HepG2 (cell line): ENCODE results near the gene MIB1. TPM values are rescaled to one million over a fixed set of nuclear protein-coding genes. Genes with fewer than 3 reads are reported as not detected.

Experiments used
- ATAC-seq: fragments of 200-7000 bp; cut with Tn5 transposase; 3 replicates; pipeline ENCODE4 v1.9.1; 2020; ENCODE audit warnings: mild to moderate bottlenecking, moderate library complexity
- BruUV-seq: library from RNA; stranded (reverse); fragments of 400-500 nt; replicated peaks from 2 replicates; lab custom pipeline; 2021; lab: Mats Ljungman, UMichigan
- CTCF ChIA-PET: fragments of 300-600 bp; formaldehyde crosslinking; extraction: SDS; loops from one replicate; lab custom pipeline; 2021; ENCODE audit warnings: low total read pairs, inconsistent platforms, low intra/inter-chr PET ratio; lab: Yijun Ruan, JAX
- POLR2A ChIA-PET: fragments of 350-600 bp; sonication (Branson Sonifier 250); formaldehyde crosslinking; loops from one replicate; lab custom pipeline; 2020; ENCODE audit warnings: antibody characterized with exemption, inconsistent platforms; lab: Yijun Ruan, JAX
- DNase-seq: peaks from one replicate; pipeline ENCODE4 v3.0.0-alpha.2; 2015; ENCODE audit warnings: low spot score
- FAIRE-seq: peaks from 3 replicates; lab custom pipeline; 2011; peaks lifted over from hg19 to GRCh38; lab: Jason Lieb, UNC
- H2AFZ ChIP-seq: one replicate; pipeline ENCODE4 v1.6.1; 2011; ENCODE audit warnings: low read length, inconsistent platforms
- H3K27ac ChIP-seq: fragments of 300-600 bp; 3 replicates; pipeline ENCODE4 v1.8.0; 2011; ENCODE audit warnings: mixed run types, mild to moderate bottlenecking, mixed read lengths, low read length, inconsistent platforms; ENCODE audit not compliant: insufficient read depth; ENCODE audit errors: extremely low read length
- H3K27me3 ChIP-seq, 2 experiments: fragments of 200-600 bp in 1 of 2; 2 replicates in 1 of 2; 3 replicates in 1 of 2; pipeline versions ENCODE4 v1.6.0 to v1.8.0; 2011; ENCODE audit warnings: low read length in 2 of 2, mild to moderate bottlenecking in 2 of 2, moderate library complexity in 2 of 2, inconsistent platforms in 1 of 2; ENCODE audit not compliant: insufficient read depth in 2 of 2, control insufficient read depth in 1 of 2
- H3K36me3 ChIP-seq, 2 experiments: fragments of 200-600 bp in 1 of 2; replicated peaks in 1 of 2; 2 replicates in 1 of 2; 3 replicates in 1 of 2; pipeline versions ENCODE4 v1.5.1 to v1.8.0; 2011; ENCODE audit warnings: low read length in 2 of 2, inconsistent platforms in 1 of 2; ENCODE audit not compliant: insufficient read depth in 2 of 2, control insufficient read depth in 1 of 2
- H3K4me1 ChIP-seq: 2 replicates; pipeline ENCODE4 v1.5.1; 2012; ENCODE audit warnings: low read length, inconsistent platforms; ENCODE audit not compliant: insufficient read depth
- H3K4me2 ChIP-seq: 2 replicates; pipeline ENCODE4 v1.6.0; 2011; ENCODE audit warnings: low read depth, low read length, inconsistent platforms
- H3K4me3 ChIP-seq, 3 experiments: fragments of 200-600 bp in 1 of 3; sonication (generic), shearing (Covaris generic) in 1 of 3; replicated peaks in 1 of 3; 2 replicates each; pipeline ENCODE4 v1.5.1; 2011 to 2016; ENCODE audit warnings: low read length in 3 of 3, inconsistent platforms in 2 of 3, low read depth in 2 of 3, mild to moderate bottlenecking in 2 of 3, control low read depth in 1 of 3, mixed read lengths in 1 of 3; ENCODE audit not compliant: insufficient read depth in 1 of 3
- H3K79me2 ChIP-seq: one replicate; pipeline ENCODE4 v1.6.1; 2011; ENCODE audit warnings: low read length, inconsistent platforms; ENCODE audit not compliant: insufficient read depth
- H3K9ac ChIP-seq: 2 replicates; pipeline ENCODE4 v1.6.0; 2011; ENCODE audit warnings: mild to moderate bottlenecking, low read depth, low read length, inconsistent platforms; ENCODE audit not compliant: insufficient read depth
- H3K9me3 ChIP-seq: 2 replicates; pipeline ENCODE4 v1.5.1; 2012; ENCODE audit warnings: mild to moderate bottlenecking, low read length
- H4K20me1 ChIP-seq: 2 replicates; pipeline ENCODE4 v1.6.0; 2011; ENCODE audit warnings: inconsistent platforms, mild to moderate bottlenecking, low read length, moderate library complexity; ENCODE audit not compliant: insufficient read depth
- E2F2 ChIP-seq: sonication (generic); formaldehyde crosslinking; IDR thresholded peaks from 2 replicates; pipeline ENCODE4 v1.4.0; 2020; ENCODE audit warnings: missing genetic modification reagents, borderline replicate concordance
- ELF3 ChIP-seq: IDR thresholded peaks from 2 replicates; pipeline ENCODE4 v1.6.1; 2016; ENCODE audit warnings: missing genetic modification reagents, missing compliant biosample characterization
- GLMP ChIP-seq: sonication (generic); formaldehyde crosslinking; IDR thresholded peaks from 2 replicates; pipeline ENCODE4 v1.9.0; 2021; ENCODE audit warnings: missing genetic modification reagents, mild to moderate bottlenecking, borderline replicate concordance
- HINFP ChIP-seq: sonication (generic); formaldehyde crosslinking; IDR thresholded peaks from 2 replicates; pipeline ENCODE4 v1.4.0; 2020; ENCODE audit warnings: low read depth, mild to moderate bottlenecking, missing genetic modification reagents
- HOXA9 ChIP-seq: sonication (generic); formaldehyde crosslinking; IDR thresholded peaks from 2 replicates; pipeline ENCODE4 v1.8.1; 2022; ENCODE audit warnings: missing genetic modification reagents, mild to moderate bottlenecking, moderate library complexity, borderline replicate concordance
- KLF6 ChIP-seq: IDR thresholded peaks from 2 replicates; pipeline ENCODE4 v1.8.0; 2016; ENCODE audit warnings: missing biosample characterization, missing genetic modification reagents
- SNRNP70 ChIP-seq: fragments of 200-400 bp; formaldehyde crosslinking; IDR thresholded peaks from 2 replicates; pipeline ENCODE4 v1.6.1; 2017; ENCODE audit warnings: mild to moderate bottlenecking, low read depth, low read length, moderate library complexity
- ZNF124 ChIP-seq: sonication (generic); formaldehyde crosslinking; IDR thresholded peaks from 2 replicates; pipeline ENCODE4 v1.4.0; 2020; ENCODE audit warnings: missing genetic modification reagents
- WGBS: methylation state at CpG from one replicate; pipeline ENCODE4 v1.1.6; 2017; ENCODE audit warnings: low lambda C conversion rate; 5-methylcytosine and 5-hydroxymethylcytosine counted together
- in situ Hi-C: cut with HindIII; loops from 2 replicates; pipeline ENCODE4 v1.10.0; 2017; ENCODE audit warnings: low pct_unique_long_range_greater_than_20kb; ENCODE audit not compliant: extremely low pct_ligation_motif_present
- intact Hi-C: fragments of 100-400 bp; cut with micrococcal nuclease; formaldehyde crosslinking; loops from one replicate; pipeline ENCODE4 v1.10.0; 2022; ENCODE audit not compliant: unreplicated experiment
- polyA plus RNA-seq, 8 experiments: library from polyadenylated mRNA; depleted of rRNA in 3 of 8; stranded (reverse) in 7 of 8; unstranded in 1 of 8; fragments of >200 nt; fragmentation: Illumina TruSeq in 4 of 8; extraction: Trizol in 4 of 8; gene quantifications; 2 replicates each; pipeline versions ENCODE4 v1.2.1 to v1.2.3, GENCODE V29; 2011 to 2016; ENCODE audit warnings: low read depth in 4 of 8, missing spikeins in 1 of 8, mixed read lengths in 1 of 8; ENCODE audit not compliant: insufficient read depth in 1 of 8
- total RNA-seq, 5 experiments: library from RNA; depleted of rRNA; stranded (reverse); fragments of >200 nt; fragmentation: Illumina TruSeq; extraction: Trizol; gene quantifications; 2 replicates each; pipeline ENCODE4 v1.2.3, GENCODE V29; 2016; ENCODE audit warnings: low read depth in 1 of 5

The MIB1 gene
- total and polyA plus RNA-seq, 2 of the 13 experiments (the other 11 are each of a cell fraction or from before 2014, with no cell fraction given): 12.0 to 47.0 TPM

- FAIRE-seq: no peak
These were observed 39.0 kb upstream of the MIB1 start for GRCh38 chr18:21701621-21702020.

GRCh38 chr18:21702602-21703001 lies 38.0 kb upstream of the MIB1 start:
- BruUV-seq: TSS peak; percentile 49
- 87% methylated on average over 5 of the region's 5 CpGs for WGBS
- intact Hi-C loops (loop anchor here (5.0 kb wide), 1 partner anchor 90 kb away; the partner anchor contains the start of gene SNRPD1), in situ Hi-C loops (no loop called here)
- peak overlapping the region; percentile 76 to 90 (median 85); a peak in 4 of 6 replicates for H3K4me3 ChIP-seq
- no peak for DNase-seq
- no peaks in the 10 kb centered on the region for H3K9me3 ChIP-seq
- FAIRE-seq: no peak
- peak overlapping the region; percentile 86 for H3K4me2 ChIP-seq
- TF ChIP-seq ELF3 (CRISPR knock-in tag): no peak
- no peak for TF ChIP-seq GLMP (CRISPR knock-in tag)
- no peak for TF ChIP-seq E2F2 (CRISPR knock-in tag)
- H3K9ac ChIP-seq: peak overlapping the region; percentile 34; the same call in 1 of the 2 replicates
- peaks cover 2 to 8% of the 10 kb centered on the region in 2 experiments; a peak in 2 of 5 replicates for H3K36me3 ChIP-seq
- H4K20me1 ChIP-seq: no peaks in the 10 kb centered on the region
- H3K27me3 ChIP-seq: no peaks in the 10 kb centered on the region; a peak in 1 of 5 replicates
- CTCF ChIA-PET: no interaction called here
- peaks cover 12% of the 10 kb centered on the region for H3K79me2 ChIP-seq
- POLR2A ChIA-PET: no interaction called here
- H3K27ac ChIP-seq: peak overlapping the region; percentile 14
- H3K4me1 ChIP-seq: peaks cover 60% of the 10 kb centered on the region
- H2AFZ ChIP-seq: no peak overlapping the region
- no peak for ATAC-seq

More at GRCh38 chr18:21701621-21702020, 39.0 kb upstream of the MIB1 start:
- Histone ChIP-seq H3K36me3 (peaks cover 2 to 8% of the 10 kb centered on the region in 2 experiments; a peak in 2 of 5 replicates), H3K9ac (no peak overlapping the region), H3K9me3 (no peaks in the 10 kb centered on the region), H4K20me1 (no peaks in the 10 kb centered on the region), H3K79me2 (peaks cover 12% of the 10 kb centered on the region), H3K27ac (no peak overlapping the region), H3K4me2 (no peak overlapping the region), H3K27me3 (no peaks in the 10 kb centered on the region; a peak in 1 of 5 replicates), H3K4me1 (peaks cover 68% of the 10 kb centered on the region), H2AFZ (no peak overlapping the region), H3K4me3 (no peak overlapping the region)
- in situ Hi-C loops (no loop called here), intact Hi-C loops (loop anchor here (5.0 kb wide), 1 partner anchor 89 kb away; the partner anchor contains the start of gene SNRPD1)
- CTCF ChIA-PET: no interaction called here
- ATAC-seq: no peak
- no peak for DNase-seq
- no TSS peak for BruUV-seq
- POLR2A ChIA-PET: interaction anchor here (1.0 kb wide), 1 partner anchor 39 kb away, joined by 4 read pairs; the partner anchor contains the start of gene MIB1
- WGBS: 89% methylated on average over 2 of the region's 2 CpGs
- TF ChIP-seq HINFP (no peak), SNRNP70 (no peak), KLF6 (CRISPR knock-in tag) (no peak), HOXA9 (CRISPR knock-in tag) (no peak), ZNF124 (CRISPR knock-in tag) (no peak)
